IMR-90 (cell line): Measurements from ENCODE around the gene ATP5F1B. TPM values are rescaled to one million over a fixed set of nuclear protein-coding genes. Genes with fewer than 3 reads are reported as not detected.
A peak's percentile ranks its signal among the peaks of the same experiment; 100 is the strongest.

Experiments used
- ATAC-seq: fragments of 200-7000 bp; cut with Tn5 transposase; 2 replicates; pipeline ENCODE4 v1.9.1; 2020; ENCODE audit warnings: low read depth, mild to moderate bottlenecking, moderate library complexity
- BruUV-seq: library from RNA; stranded (reverse); fragments of 400-500 nt; replicated peaks from 2 replicates; lab custom pipeline; 2021; lab: Mats Ljungman, UMichigan
- CTCF ChIA-PET: fragments of 300-600 bp; formaldehyde crosslinking; extraction: SDS; loops from one replicate; lab custom pipeline; 2021; ENCODE audit warnings: antibody characterized with exemption; lab: Yijun Ruan, JAX
- POLR2A ChIA-PET: fragments of 300-600 bp; sonication (Branson Sonifier 250); formaldehyde crosslinking; loops from one replicate; lab custom pipeline; 2022; ENCODE audit warnings: antibody characterized with exemption; ENCODE audit not compliant: unreplicated experiment; lab: Charles Lee
- DNase-seq: peaks from one replicate; pipeline ENCODE4 v3.0.0; 2013
- H2AFZ ChIP-seq: replicated peaks from 2 replicates; pipeline ENCODE3; 2013; ENCODE audit warnings: low read length, mild to moderate bottlenecking; ENCODE audit not compliant: poor library complexity
- H2AK5ac ChIP-seq: 2 replicates; pipeline ENCODE4 v1.6.1; 2013; ENCODE audit warnings: low read depth, low read length, inconsistent platforms
- H2AK9ac ChIP-seq: replicated peaks from 2 replicates; pipeline ENCODE3; 2013; ENCODE audit warnings: mild to moderate bottlenecking, low read depth, low read length, moderate library complexity; ENCODE audit not compliant: poor library complexity
- H2BK120ac ChIP-seq: 2 replicates; pipeline ENCODE4 v1.6.1; 2013; ENCODE audit warnings: low read depth, low read length, inconsistent platforms
- H2BK15ac ChIP-seq: 3 replicates; pipeline ENCODE4 v1.6.1; 2013; ENCODE audit warnings: low read depth, low read length, inconsistent platforms
- H2BK20ac ChIP-seq: 2 replicates; pipeline ENCODE4 v1.6.1; 2013; ENCODE audit warnings: low read depth, mild to moderate bottlenecking, inconsistent platforms, low read length, moderate library complexity
- H2BK5ac ChIP-seq: 2 replicates; pipeline ENCODE4 v1.6.1; 2013; ENCODE audit warnings: mild to moderate bottlenecking, low read depth, low read length, inconsistent platforms; ENCODE audit not compliant: poor library complexity, severe bottlenecking
- H3K14ac ChIP-seq: replicated peaks from 2 replicates; pipeline ENCODE4 v1.6.1; 2013; ENCODE audit warnings: low read depth, low read length, inconsistent platforms
- H3K18ac ChIP-seq: 2 replicates; pipeline ENCODE4 v1.6.1; 2013; ENCODE audit warnings: low read depth, low read length, control low read depth
- H3K23ac ChIP-seq: 2 replicates; pipeline ENCODE4 v1.6.1; 2013; ENCODE audit warnings: low read depth, low read length, inconsistent platforms
- H3K27ac ChIP-seq: 2 replicates; pipeline ENCODE4 v1.5.1; 2013; ENCODE audit warnings: mild to moderate bottlenecking, control low read depth, low read length; ENCODE audit not compliant: insufficient read depth
- H3K27me3 ChIP-seq: 2 replicates; pipeline ENCODE4 v1.6.1; 2013; ENCODE audit warnings: low read length; ENCODE audit not compliant: control insufficient read depth, insufficient read depth
- H3K36me3 ChIP-seq: 2 replicates; pipeline ENCODE4 v1.6.1; 2013; ENCODE audit warnings: low read length, mixed read lengths; ENCODE audit not compliant: control insufficient read depth, insufficient read depth
- H3K4ac ChIP-seq: 2 replicates; pipeline ENCODE4 v1.6.1; 2013; ENCODE audit warnings: low read depth, low read length, inconsistent platforms
- H3K4me1 ChIP-seq: 2 replicates; pipeline ENCODE4 v1.6.1; 2013; ENCODE audit warnings: low read length, mixed read lengths; ENCODE audit not compliant: control insufficient read depth, insufficient read depth
- H3K4me2 ChIP-seq: 2 replicates; pipeline ENCODE4 v1.6.1; 2013; ENCODE audit warnings: low read depth, mild to moderate bottlenecking, control low read depth, low read length, moderate library complexity
- H3K4me3 ChIP-seq: 2 replicates; pipeline ENCODE4 v1.5.1; 2013; ENCODE audit warnings: low read depth, mild to moderate bottlenecking, control low read depth, low read length, moderate library complexity; ENCODE audit not compliant: insufficient read depth
- H3K56ac ChIP-seq: 2 replicates; pipeline ENCODE4 v1.6.1; 2013; ENCODE audit warnings: low read length, inconsistent platforms; ENCODE audit not compliant: insufficient read depth; ENCODE audit errors: extremely low read depth
- H3K79me1 ChIP-seq, 2 experiments: 2 replicates each; pipeline ENCODE4 v1.6.1; 2013; ENCODE audit warnings: low read length in 2 of 2, inconsistent platforms in 1 of 2, low read depth in 1 of 2
- H3K9ac ChIP-seq: 2 replicates; pipeline ENCODE4 v1.6.1; 2013; ENCODE audit warnings: low read depth, low read length, control low read depth
- H3K9me1 ChIP-seq: 2 replicates; pipeline ENCODE4 v1.6.1; 2013; ENCODE audit warnings: low read length, inconsistent platforms; ENCODE audit not compliant: insufficient read depth
- H3K9me3 ChIP-seq: 2 replicates; pipeline ENCODE4 v1.6.1; 2013; ENCODE audit warnings: low read length; ENCODE audit not compliant: control insufficient read depth, insufficient read depth
- H4K20me1 ChIP-seq: 2 replicates; pipeline ENCODE4 v1.6.1; 2013; ENCODE audit warnings: low read length, inconsistent platforms; ENCODE audit not compliant: insufficient read depth
- H4K5ac ChIP-seq: 2 replicates; pipeline ENCODE4 v1.6.1; 2013; ENCODE audit warnings: mild to moderate bottlenecking, low read depth, low read length, control low read depth
- H4K8ac ChIP-seq, 2 experiments: 2 replicates each; pipeline ENCODE4 v1.6.1; 2013; ENCODE audit warnings: low read depth in 2 of 2, low read length in 2 of 2, control low read depth in 1 of 2, inconsistent platforms in 1 of 2
- H4K91ac ChIP-seq: 2 replicates; pipeline ENCODE4 v1.6.1; 2013; ENCODE audit warnings: low read depth, low read length, inconsistent platforms; ENCODE audit not compliant: insufficient read depth
- BHLHE40 ChIP-seq: fragments of 150-350 bp; IDR thresholded peaks from 2 replicates; pipeline ENCODE4 v1.6.1; 2016; ENCODE audit warnings: mild to moderate bottlenecking, low read depth, low read length
- CEBPB ChIP-seq: IDR thresholded peaks from 2 replicates; pipeline ENCODE4 v1.6.1; 2012; ENCODE audit warnings: low read depth, low read length, improper control_type of control experiment
- FOS ChIP-seq: fragments of 150-350 bp; IDR thresholded peaks from 2 replicates; pipeline ENCODE4 v1.6.1; 2016; ENCODE audit warnings: low read depth, low read length
- MAZ ChIP-seq: IDR thresholded peaks from 2 replicates; pipeline ENCODE4 v1.6.1; 2012; ENCODE audit warnings: low read depth, mild to moderate bottlenecking, low read length, improper control_type of control experiment, moderate library complexity, borderline replicate concordance
- MXI1 ChIP-seq: IDR thresholded peaks from 2 replicates; pipeline ENCODE4 v1.6.1; 2012; ENCODE audit warnings: low read depth, mild to moderate bottlenecking, low read length, moderate library complexity, borderline replicate concordance
- POLR2A ChIP-seq: IDR thresholded peaks from 2 replicates; pipeline ENCODE4 v1.6.1; 2012; ENCODE audit warnings: mild to moderate bottlenecking, low read depth, low read length
- RAD21 ChIP-seq: IDR thresholded peaks from 2 replicates; pipeline ENCODE4 v1.6.1; 2012; ENCODE audit warnings: low read length, improper control_type of control experiment
- RCOR1 ChIP-seq: IDR thresholded peaks from 2 replicates; pipeline ENCODE4 v1.6.1; 2012; ENCODE audit warnings: mild to moderate bottlenecking, low read length, improper control_type of control experiment; ENCODE audit not compliant: insufficient replicate concordance
- RFX5 ChIP-seq: IDR thresholded peaks from 2 replicates; pipeline ENCODE4 v1.8.0; 2012; ENCODE audit warnings: low read depth, mild to moderate bottlenecking, low read length, moderate library complexity
- SMC3 ChIP-seq: fragments of 150-350 bp; IDR thresholded peaks from 2 replicates; pipeline ENCODE4 v1.6.1; 2016; ENCODE audit warnings: low read depth, mild to moderate bottlenecking, antibody characterized with exemption, low read length, moderate library complexity
- WGBS, 2 experiments: methylation state at CpG; one replicate each; pipeline versions ENCODE4 v1.1.5 to v1.1.7; 2013; ENCODE audit warnings: missing lambda C conversion rate in 2 of 2; ENCODE audit not compliant: insufficient read length in 1 of 2; ENCODE audit errors: extremely low coverage in 2 of 2; 5-methylcytosine and 5-hydroxymethylcytosine counted together
- dilution Hi-C: fragments of 300-500 bp; cut with HindIII; formaldehyde crosslinking; loops from one replicate; pipeline ENCODE4 v1.14.3; 2018; ENCODE audit warnings: low sequenced_read_pairs; ENCODE audit not compliant: unreplicated experiment
- in situ Hi-C: fragments of 300-500 bp; cut with MboI; formaldehyde crosslinking; loops from 3 replicates; pipeline ENCODE4 v1.14.3; 2019; ENCODE audit warnings: low sequenced_read_pairs, inconsistent platforms, mixed read lengths
- intact Hi-C: fragments of 100-400 bp; cut with micrococcal nuclease; formaldehyde crosslinking; loops from 2 replicates; pipeline ENCODE4 v1.10.0; 2022
- polyA plus RNA-seq, 3 experiments: library from polyadenylated mRNA; depleted of rRNA; stranded (reverse); fragments of >200 nt; gene quantifications; 2 replicates each; pipeline ENCODE4 v1.2.3, GENCODE V29; 2012; ENCODE audit warnings: low replicate concordance in 1 of 3
- total RNA-seq: library from RNA; depleted of rRNA; stranded (reverse); fragments of >200 nt; gene quantifications from 2 replicates; pipeline ENCODE4 v1.2.3, GENCODE V29; 2012
- TF ChIP-seq, protein P1 (sequence below): conservative IDR thresholded peaks from 2 replicates; pipeline ENCODE4 v1.5.1; 2012; ENCODE audit warnings: mild to moderate bottlenecking, low read depth, low read length, improper control_type of control experiment
- TF ChIP-seq, protein P2 (sequence below): fragments of 150-350 bp; IDR thresholded peaks from 2 replicates; pipeline ENCODE4 v1.6.1; 2016; ENCODE audit warnings: low read depth, mild to moderate bottlenecking, low read length, moderate library complexity, borderline replicate concordance
- TF ChIP-seq, protein P3 (sequence below): fragments of 150-350 bp; IDR thresholded peaks from 2 replicates; pipeline ENCODE4 v1.6.1; 2017; ENCODE audit warnings: mild to moderate bottlenecking, antibody characterized with exemption, low read length, low read depth

The ATP5F1B gene
- total and polyA plus RNA-seq, 2 of the 4 experiments (the other 2 are of a cell fraction): 812 to 915 TPM

DNA sequence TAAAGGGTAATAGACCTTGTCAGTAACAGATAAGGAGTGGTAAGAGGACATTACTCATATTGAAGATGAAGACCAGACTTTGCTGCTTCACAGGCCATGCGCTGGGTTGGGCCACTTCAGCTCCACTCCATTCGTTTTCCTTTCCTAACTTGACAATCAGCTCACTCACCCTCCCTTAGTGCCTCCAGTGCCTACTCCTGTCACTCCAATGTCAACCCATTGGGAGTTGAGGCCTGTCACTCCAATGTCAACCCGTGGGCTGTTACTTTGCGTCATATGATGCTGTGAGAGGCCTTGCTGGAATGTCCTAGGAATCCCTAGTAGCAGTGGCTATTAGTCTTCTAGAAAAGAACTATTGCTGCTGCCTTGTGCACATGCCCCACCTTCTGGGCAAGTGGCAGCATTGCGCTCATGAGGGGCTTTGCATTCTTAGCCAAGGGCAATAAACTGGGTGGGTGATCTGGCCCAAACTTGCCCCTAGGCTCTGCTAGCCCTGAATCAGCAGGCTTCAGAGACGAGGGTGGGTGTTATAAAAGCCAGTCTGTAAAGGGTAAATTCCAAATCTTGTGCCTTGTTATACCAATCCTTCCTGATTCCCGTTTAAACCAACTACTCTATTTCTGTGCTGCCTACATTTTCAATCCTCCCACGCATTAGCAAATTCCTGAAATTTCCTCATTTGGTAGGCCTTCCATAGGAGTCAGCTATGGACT lies 51.7 kb downstream of the ATP5F1B start:
- peak overlapping the region in 1 of 2 experiments; percentile 29; a peak in 2 of 4 replicates for H4K8ac ChIP-seq
- H2BK15ac ChIP-seq: no peak overlapping the region
- no peak overlapping the region for H3K4me3 ChIP-seq
- peak overlapping the region; percentile 73 for H2BK5ac ChIP-seq
- in situ Hi-C loops (loop anchor here (5.0 kb wide), 1 partner anchor 87 kb away; no protein-coding TSS in a partner anchor), dilution Hi-C loops (no loop called here), intact Hi-C loops (loop anchor here (1.0 kb wide), 1 partner anchor 81 kb away; no protein-coding TSS in a partner anchor)
- H4K91ac ChIP-seq: no peak overlapping the region
- H2BK120ac ChIP-seq: no peak overlapping the region
- CTCF ChIA-PET: interaction anchor here (1.2 to 1.3 kb wide), 2 partner anchors 13 to 43 kb away, joined by 3 to 5 read pairs; no protein-coding TSS in a partner anchor
- H3K18ac ChIP-seq: no peak overlapping the region
- peaks cover 19% of the 10 kb centered on the region for H4K20me1 ChIP-seq
- H2BK20ac ChIP-seq: no peak overlapping the region
- peaks cover 43% of the 10 kb centered on the region for H3K36me3 ChIP-seq
- peak overlapping the region; percentile 23; the same call in 1 of the 2 replicates for H3K27ac ChIP-seq
- no peaks in the 10 kb centered on the region for H3K27me3 ChIP-seq
- no peak overlapping the region for H3K4me2 ChIP-seq
- peaks cover 6% of the 10 kb centered on the region; the same call in 1 of the 2 replicates for H3K9me1 ChIP-seq
- peaks cover 19% of the 10 kb centered on the region for H3K4me1 ChIP-seq
- 51% methylated on average over 5 of the region's 8 CpGs; no CpG with 5 or more reads in 1 of the 2 experiments for WGBS, 2 experiments
- H3K14ac ChIP-seq: no peak overlapping the region
- no peaks in the 10 kb centered on the region for H3K9me3 ChIP-seq
- no peak overlapping the region for H4K5ac ChIP-seq
- H3K9ac ChIP-seq: no peak overlapping the region
- peaks cover 4 to 58% of the 10 kb centered on the region in 2 experiments; a peak in 3 of 4 replicates for H3K79me1 ChIP-seq
- H2AK5ac ChIP-seq: peak overlapping the region; percentile 65; the same call in 1 of the 2 replicates
- POLR2A ChIA-PET: no interaction called here
- H3K4ac ChIP-seq: no peak overlapping the region
- H3K56ac ChIP-seq: no peak overlapping the region
- no peak overlapping the region for H3K23ac ChIP-seq
- ATAC-seq (peak; percentile 81), DNase-seq (peak; percentile 81)
- peak overlapping the region; percentile 38 for H2AK9ac ChIP-seq
- H2AFZ ChIP-seq: peak overlapping the region; percentile 9
- BruUV-seq: TSS peak; percentile 5
- TF ChIP-seq FOS: no peak
- TF ChIP-seq RFX5: no peak
- peak; percentile 56; the same call in 1 of the 2 replicates for TF ChIP-seq CEBPB
- no peak for TF ChIP-seq MAZ
- TF ChIP-seq RCOR1: peak; percentile 14
- TF ChIP-seq, protein P1, sequence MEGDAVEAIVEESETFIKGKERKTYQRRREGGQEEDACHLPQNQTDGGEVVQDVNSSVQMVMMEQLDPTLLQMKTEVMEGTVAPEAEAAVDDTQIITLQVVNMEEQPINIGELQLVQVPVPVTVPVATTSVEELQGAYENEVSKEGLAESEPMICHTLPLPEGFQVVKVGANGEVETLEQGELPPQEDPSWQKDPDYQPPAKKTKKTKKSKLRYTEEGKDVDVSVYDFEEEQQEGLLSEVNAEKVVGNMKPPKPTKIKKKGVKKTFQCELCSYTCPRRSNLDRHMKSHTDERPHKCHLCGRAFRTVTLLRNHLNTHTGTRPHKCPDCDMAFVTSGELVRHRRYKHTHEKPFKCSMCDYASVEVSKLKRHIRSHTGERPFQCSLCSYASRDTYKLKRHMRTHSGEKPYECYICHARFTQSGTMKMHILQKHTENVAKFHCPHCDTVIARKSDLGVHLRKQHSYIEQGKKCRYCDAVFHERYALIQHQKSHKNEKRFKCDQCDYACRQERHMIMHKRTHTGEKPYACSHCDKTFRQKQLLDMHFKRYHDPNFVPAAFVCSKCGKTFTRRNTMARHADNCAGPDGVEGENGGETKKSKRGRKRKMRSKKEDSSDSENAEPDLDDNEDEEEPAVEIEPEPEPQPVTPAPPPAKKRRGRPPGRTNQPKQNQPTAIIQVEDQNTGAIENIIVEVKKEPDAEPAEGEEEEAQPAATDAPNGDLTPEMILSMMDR: peak; percentile 90
- TF ChIP-seq, protein P2, sequence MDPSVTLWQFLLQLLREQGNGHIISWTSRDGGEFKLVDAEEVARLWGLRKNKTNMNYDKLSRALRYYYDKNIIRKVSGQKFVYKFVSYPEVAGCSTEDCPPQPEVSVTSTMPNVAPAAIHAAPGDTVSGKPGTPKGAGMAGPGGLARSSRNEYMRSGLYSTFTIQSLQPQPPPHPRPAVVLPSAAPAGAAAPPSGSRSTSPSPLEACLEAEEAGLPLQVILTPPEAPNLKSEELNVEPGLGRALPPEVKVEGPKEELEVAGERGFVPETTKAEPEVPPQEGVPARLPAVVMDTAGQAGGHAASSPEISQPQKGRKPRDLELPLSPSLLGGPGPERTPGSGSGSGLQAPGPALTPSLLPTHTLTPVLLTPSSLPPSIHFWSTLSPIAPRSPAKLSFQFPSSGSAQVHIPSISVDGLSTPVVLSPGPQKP: no peak
- no peak for TF ChIP-seq BHLHE40
- no peak for TF ChIP-seq MXI1
- 0 out of 2 replicates have a peak, but pooled peaks have one; percentile 41 for TF ChIP-seq POLR2A
- TF ChIP-seq, protein P3, sequence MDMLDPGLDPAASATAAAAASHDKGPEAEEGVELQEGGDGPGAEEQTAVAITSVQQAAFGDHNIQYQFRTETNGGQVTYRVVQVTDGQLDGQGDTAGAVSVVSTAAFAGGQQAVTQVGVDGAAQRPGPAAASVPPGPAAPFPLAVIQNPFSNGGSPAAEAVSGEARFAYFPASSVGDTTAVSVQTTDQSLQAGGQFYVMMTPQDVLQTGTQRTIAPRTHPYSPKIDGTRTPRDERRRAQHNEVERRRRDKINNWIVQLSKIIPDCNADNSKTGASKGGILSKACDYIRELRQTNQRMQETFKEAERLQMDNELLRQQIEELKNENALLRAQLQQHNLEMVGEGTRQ: peak; percentile 51; the same call in 1 of the 2 replicates
- TF ChIP-seq RAD21: peak; percentile 88
- TF ChIP-seq SMC3: peak; percentile 70
